Kidney epithelial cell (primary cell): ENCODE data around the gene RLN2. TPM values are rescaled to one million over a fixed set of nuclear protein-coding genes. Genes with fewer than 3 reads are reported as not detected.

ENCODE experiments used
- DNase-seq: peaks from one replicate; pipeline ENCODE4 v3.0.0-alpha.2; 2010; ENCODE audit warnings: low read depth
- H3K27me3 ChIP-seq: 2 replicates; pipeline ENCODE4 v1.6.0; 2011; ENCODE audit warnings: low read length; ENCODE audit not compliant: control insufficient read depth, insufficient read depth
- H3K36me3 ChIP-seq: 2 replicates; pipeline ENCODE4 v1.5.1; 2011; ENCODE audit warnings: low read length; ENCODE audit not compliant: control insufficient read depth, insufficient read depth
- H3K4me3 ChIP-seq: 2 replicates; pipeline ENCODE4 v1.5.1; 2011; ENCODE audit warnings: low read depth, mild to moderate bottlenecking, control low read depth, low read length
- CTCF ChIP-seq: IDR thresholded peaks from 2 replicates; pipeline ENCODE4 v1.5.1; 2011; ENCODE audit warnings: mild to moderate bottlenecking, moderate library complexity, low read length, control low read depth, inconsistent platforms; ENCODE audit not compliant: insufficient read depth, poor library complexity, severe bottlenecking
- total RNA-seq: library from RNA; depleted of rRNA; stranded (reverse); fragments of >200 nt; gene quantifications from 2 replicates; pipeline ENCODE4 v1.2.3, GENCODE V29; 2015

The RLN2 gene
- total RNA-seq, 1 donor from 2014 or later = 2.5 TPM

- Histone ChIP-seq H3K36me3 (no peaks in the 10 kb centered on the region), H3K4me3 (no peak overlapping the region), H3K27me3 (no peaks in the 10 kb centered on the region)
- no peak for TF ChIP-seq CTCF
- no peak for DNase-seq
Measured at GRCh38 chr9:5274770-5275169, 29.7 kb downstream of the RLN2 start.

DNA sequence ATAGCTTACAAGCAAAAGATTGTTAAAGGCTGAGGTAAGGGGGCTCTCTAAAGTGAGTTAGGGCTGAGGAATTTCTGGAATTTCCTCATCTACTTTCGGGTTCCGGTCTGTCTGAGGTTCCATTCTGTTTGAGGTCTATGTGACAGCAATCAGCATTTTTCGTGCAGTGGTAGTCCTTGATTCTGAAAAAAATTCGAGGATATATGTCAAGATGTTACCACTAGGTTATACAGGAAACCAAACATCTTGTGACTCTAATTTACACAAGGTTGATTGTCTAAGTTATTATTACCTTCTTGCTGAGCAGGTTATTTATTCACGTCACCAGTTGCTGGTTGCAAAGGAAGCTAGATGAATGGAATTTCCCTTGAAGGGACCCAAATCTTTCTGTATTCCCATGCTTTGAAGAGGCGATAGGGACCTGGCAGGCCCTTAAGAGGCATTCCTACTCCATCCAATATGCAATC lies 35.2 kb downstream of the RLN2 start:
- H3K4me3 ChIP-seq = no peak overlapping the region
- TF ChIP-seq CTCF = no peak
- no peaks in the 10 kb centered on the region for H3K27me3 ChIP-seq
- DNase-seq = peak; percentile 63
- no peaks in the 10 kb centered on the region for H3K36me3 ChIP-seq

GRCh38 chr9:5265939-5266338 lies 38.6 kb downstream of the RLN2 start:
- Histone ChIP-seq H3K27me3 (no peaks in the 10 kb centered on the region), H3K36me3 (no peaks in the 10 kb centered on the region), H3K4me3 (no peak overlapping the region)
- TF ChIP-seq CTCF = no peak
- no peak for DNase-seq

DNA sequence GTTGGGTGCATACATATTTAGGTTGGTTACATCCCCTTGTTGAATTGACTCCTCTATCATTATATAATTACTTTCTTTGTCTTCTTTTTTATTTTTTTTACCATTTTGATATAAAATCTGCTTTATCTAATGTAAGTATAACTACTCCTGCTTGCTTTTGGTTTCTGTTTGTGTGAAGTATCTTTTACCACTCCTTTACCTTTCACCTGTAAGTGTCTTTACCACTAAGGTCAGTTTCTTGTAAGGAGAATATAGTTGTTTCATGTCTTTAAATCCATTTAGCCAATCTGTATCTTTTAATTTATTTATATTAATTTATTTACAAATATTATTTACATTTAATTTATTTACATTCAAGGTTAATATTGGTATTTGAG lies 40.3 kb downstream of the RLN2 start:
- DNase-seq = no peak

DNA sequence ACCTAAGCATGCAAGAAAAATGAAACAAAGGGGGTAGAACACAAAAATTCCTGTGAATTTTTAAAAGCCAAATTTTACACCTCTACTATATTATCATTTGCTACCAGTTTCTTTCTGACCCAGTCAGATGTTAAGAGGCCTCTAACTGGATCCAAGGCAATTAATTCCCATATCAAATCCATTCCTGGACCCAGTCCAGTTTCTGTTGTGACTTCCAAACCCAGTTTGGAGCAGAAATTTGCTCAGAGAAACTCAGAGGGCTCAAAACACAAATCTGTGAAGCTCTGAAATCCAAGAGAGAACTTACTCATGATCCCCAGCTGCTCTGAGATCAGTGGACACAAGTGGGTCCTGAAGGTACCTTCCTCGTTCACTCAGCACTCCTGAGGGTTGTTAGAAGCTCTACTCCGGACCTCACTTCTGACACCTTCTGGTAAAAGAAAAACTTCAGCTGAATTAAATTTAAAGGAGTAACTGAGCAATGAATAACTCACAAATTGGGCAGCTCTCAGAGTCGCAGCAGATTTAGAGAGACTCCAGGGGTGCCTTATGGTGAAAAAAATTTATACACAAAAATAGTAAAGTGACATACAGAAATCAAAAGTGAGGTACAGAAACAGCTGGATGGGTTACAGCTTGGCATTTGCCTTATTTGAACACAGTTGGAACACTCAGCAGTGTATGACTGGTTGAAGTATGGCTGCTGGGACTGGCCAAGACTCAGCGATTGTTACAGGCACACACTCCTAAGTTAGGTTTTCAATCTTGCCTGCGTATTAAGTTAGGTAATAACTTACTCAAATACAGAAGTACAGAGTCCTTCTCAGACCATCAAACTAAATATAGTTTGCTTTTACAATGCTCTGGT lies 40.9 kb downstream of the RLN2 start:
- TF ChIP-seq CTCF = no peak
- no peak for DNase-seq

More for the DNA sequence above, 40.3 kb downstream of the RLN2 start:
- Histone ChIP-seq H3K27me3 (no peaks in the 10 kb centered on the region), H3K36me3 (no peaks in the 10 kb centered on the region), H3K4me3 (no peak overlapping the region)
- TF ChIP-seq CTCF = no peak

More for the DNA sequence above, 40.9 kb downstream of the RLN2 start:
- Histone ChIP-seq H3K27me3 (no peaks in the 10 kb centered on the region), H3K4me3 (no peak overlapping the region), H3K36me3 (no peaks in the 10 kb centered on the region)

Other genes starting within 250 kb of the RLN2 start
- not detected in 2 replicates for gene INSL6, start 119.1 kb downstream of the RLN2 start, total RNA-seq
- gene INSL4, start 73.3 kb downstream of the RLN2 start, total RNA-seq = not detected in 2 replicates
- 0.27 TPM in 1 of 2 replicates, not detected in the other for gene RLN1, start 35.2 kb upstream of the RLN2 start, total RNA-seq
- 28.5 and 39.2 TPM in 2 replicates for gene PLGRKT, start 133.2 kb upstream of the RLN2 start, total RNA-seq
- gene CD274, start 145.8 kb upstream of the RLN2 start, total RNA-seq = 6.6 and 7.7 TPM in 2 replicates
- gene PDCD1LG2, start 205.8 kb upstream of the RLN2 start, total RNA-seq = 1.8 and 3.2 TPM in 2 replicates